HEK293T (cell line): Measurements from ENCODE around the gene NPTX2.

Experiments used
- CTCF ChIA-PET: fragments of 350-600 bp; formaldehyde crosslinking; extraction: SDS; loops from one replicate; lab custom pipeline; 2021; ENCODE audit warnings: antibody characterized with exemption, inconsistent platforms; lab: Yijun Ruan, JAX
- POLR2A ChIA-PET: fragments of 350-600 bp; formaldehyde crosslinking; extraction: SDS; loops from one replicate; lab custom pipeline; 2020; ENCODE audit warnings: antibody characterized with exemption, inconsistent platforms; lab: Yijun Ruan, JAX
- DNase-seq: peaks from one replicate; pipeline ENCODE4 v3.0.0; 2012; ENCODE audit warnings: mixed read lengths; ENCODE audit errors: extremely low spot score
- ARNT ChIP-seq: fragments of 450-650 bp; IDR thresholded peaks from 2 replicates; pipeline ENCODE4 v1.6.1; 2017; ENCODE audit warnings: mild to moderate bottlenecking
- BHLHE40 ChIP-seq: fragments of 450-650 bp; IDR thresholded peaks from 2 replicates; pipeline ENCODE4 v1.6.1; 2016; ENCODE audit warnings: mild to moderate bottlenecking, moderate library complexity, borderline replicate concordance
- CTBP1 ChIP-seq: fragments of 450-650 bp; IDR thresholded peaks from 2 replicates; pipeline ENCODE4 v1.6.1; 2016; ENCODE audit warnings: borderline replicate concordance
- ELF4 ChIP-seq: fragments of 450-650 bp; IDR thresholded peaks from 2 replicates; pipeline ENCODE4 v1.6.1; 2017; ENCODE audit warnings: antibody characterized with exemption
- FOXA1 ChIP-seq: fragments of 450-650 bp; IDR thresholded peaks from 2 replicates; pipeline ENCODE4 v1.6.1; 2016; ENCODE audit warnings: mild to moderate bottlenecking
- FOXK2 ChIP-seq: fragments of 450-650 bp; IDR thresholded peaks from 2 replicates; pipeline ENCODE4 v1.6.1; 2016; ENCODE audit warnings: mild to moderate bottlenecking
- FOXM1 ChIP-seq: fragments of 450-650 bp; IDR thresholded peaks from 2 replicates; pipeline ENCODE4 v1.6.1; 2017; ENCODE audit warnings: mild to moderate bottlenecking, borderline replicate concordance
- HDGF ChIP-seq: fragments of 450-650 bp; IDR thresholded peaks from 2 replicates; pipeline ENCODE4 v1.6.1; 2017; ENCODE audit warnings: antibody characterized with exemption, borderline replicate concordance
- L3MBTL2 ChIP-seq: fragments of 450-650 bp; conservative IDR thresholded peaks from 2 replicates; pipeline ENCODE4 v1.6.1; 2016; ENCODE audit warnings: mild to moderate bottlenecking
- LEF1 ChIP-seq: fragments of 450-650 bp; IDR thresholded peaks from 2 replicates; pipeline ENCODE4 v1.6.1; 2017; ENCODE audit warnings: mild to moderate bottlenecking, borderline replicate concordance
- NFRKB ChIP-seq: fragments of 450-650 bp; IDR thresholded peaks from 2 replicates; pipeline ENCODE4 v1.6.1; 2016; ENCODE audit warnings: mild to moderate bottlenecking, moderate library complexity
- PKNOX1 ChIP-seq: fragments of 450-650 bp; IDR thresholded peaks from 2 replicates; pipeline ENCODE4 v1.6.1; 2016
- SP1 ChIP-seq: fragments of 450-650 bp; IDR thresholded peaks from 2 replicates; pipeline ENCODE4 v1.6.1; 2017
- SUZ12 ChIP-seq: fragments of 450-650 bp; IDR thresholded peaks from 2 replicates; pipeline ENCODE4 v1.6.1; 2016; ENCODE audit warnings: mild to moderate bottlenecking
- TARDBP ChIP-seq: fragments of 450-650 bp; IDR thresholded peaks from 2 replicates; pipeline ENCODE4 v1.6.1; 2016
- ZNF384 ChIP-seq: fragments of 450-650 bp; IDR thresholded peaks from 2 replicates; pipeline ENCODE4 v1.6.1; 2016

NPTX2 gene

GRCh38 chr7:98662289-98662688 is 45.2 kb downstream of the NPTX2 start:
- ChIA-PET CTCF (no interaction called here), POLR2A (no interaction called here)
- TF ChIP-seq ZNF384 (no peak), FOXA1 (no peak), BHLHE40 (no peak), ELF4 (no peak), HDGF (no peak), L3MBTL2 (no peak), SUZ12 (no peak), FOXM1 (no peak), SP1 (no peak), FOXK2 (no peak), CTBP1 (no peak), TARDBP (no peak), ARNT (no peak), LEF1 (no peak), NFRKB (no peak), PKNOX1 (no peak)
- no peak for DNase-seq

GRCh38 chr7:98664882-98665281 is 47.8 kb downstream of the NPTX2 start:
- CTCF ChIA-PET = no interaction called here
- POLR2A ChIA-PET = no interaction called here
- TF ChIP-seq LEF1 = no peak
- no peak for TF ChIP-seq FOXK2
- no peak for TF ChIP-seq NFRKB
- no peak for TF ChIP-seq FOXM1
- no peak for TF ChIP-seq BHLHE40
- TF ChIP-seq HDGF = no peak
- TF ChIP-seq L3MBTL2 = no peak
- no peak for TF ChIP-seq ZNF384
- TF ChIP-seq ARNT = no peak
- no peak for TF ChIP-seq TARDBP
- TF ChIP-seq FOXA1 = no peak
- TF ChIP-seq SUZ12 = no peak
- no peak for TF ChIP-seq CTBP1
- TF ChIP-seq PKNOX1 = no peak
- no peak for DNase-seq

- CTCF ChIA-PET = no interaction called here
- no peak for TF ChIP-seq ZNF384
- no peak for TF ChIP-seq SUZ12
- TF ChIP-seq PKNOX1 = peak; percentile 86
- DNase-seq = no peak
- POLR2A ChIA-PET = no interaction called here
These were observed 51.2 kb downstream of the NPTX2 start for GRCh38 chr7:98668255-98668654.

GRCh38 chr7:98669329-98670000 is 52.4 kb downstream of the NPTX2 start:
- TF ChIP-seq SP1 (no peak), LEF1 (no peak), PKNOX1 (no peak), HDGF (no peak), FOXK2 (no peak), ELF4 (no peak), NFRKB (no peak), TARDBP (no peak), CTBP1 (no peak), BHLHE40 (no peak), FOXM1 (no peak), ARNT (no peak), ZNF384 (no peak), FOXA1 (no peak)
- ChIA-PET CTCF (interaction anchor here (0.7 kb wide), 1 partner anchor 16 kb away, joined by 4 read pairs; no protein-coding TSS in a partner anchor), POLR2A (no interaction called here)
- no peak for DNase-seq

- ChIA-PET CTCF (interaction anchor here (0.7 kb wide), 1 partner anchor 17 kb away, joined by 4 read pairs; no protein-coding TSS in a partner anchor), POLR2A (no interaction called here)
- TF ChIP-seq FOXK2 (no peak), BHLHE40 (no peak), HDGF (no peak), SUZ12 (no peak), SP1 (no peak), TARDBP (no peak), FOXA1 (no peak), L3MBTL2 (no peak), CTBP1 (no peak), LEF1 (no peak), PKNOX1 (no peak), ZNF384 (no peak), ELF4 (no peak), NFRKB (no peak), FOXM1 (no peak), ARNT (no peak)
- no peak for DNase-seq
These were observed 53.1 kb downstream of the NPTX2 start for GRCh38 chr7:98670186-98670585.
